Femur (tissue), 1 donor: ENCODE measurements around the gene SERINC2.
"Not testable (repeated sequence)": the region's sequence is repeated elsewhere in the genome, so short reads cannot be mapped to it uniquely, and the experiment has no call there.

ENCODE experiments used
- DNase-seq: peaks from one replicate; pipeline ENCODE4 v3.0.0-alpha.2; 2017

Gene SERINC2

GRCh38 chr1:31472673-31473072 lies 59.7 kb downstream of the SERINC2 start:
- not testable (repeated sequence) for DNase-seq

- not testable (repeated sequence) for DNase-seq
Observed at GRCh38 chr1:31473508-31473907, 60.5 kb downstream of the SERINC2 start.

- not testable (repeated sequence) for DNase-seq
Observed at GRCh38 chr1:31474567-31474966, 61.6 kb downstream of the SERINC2 start.

GRCh38 chr1:31476891-31477846 lies 64.2 kb downstream of the SERINC2 start:
- peak; percentile 31 for DNase-seq

- no peak for DNase-seq
Observed at GRCh38 chr1:31478167-31478566, 65.2 kb downstream of the SERINC2 start.

GRCh38 chr1:31479811-31480210 lies 66.8 kb downstream of the SERINC2 start:
- no peak for DNase-seq

- not testable (repeated sequence) for DNase-seq
Observed at GRCh38 chr1:31480426-31480825, 67.4 kb downstream of the SERINC2 start.

- DNase-seq: no peak
Observed at GRCh38 chr1:31482482-31483011, 69.5 kb downstream of the SERINC2 start.

GRCh38 chr1:31483012-31483946 lies 70.3 kb downstream of the SERINC2 start:
- DNase-seq: peak; percentile 54
